KG1 (cell line): ENCODE data around the gene PILRB.

Source experiments
- DNase-seq: peaks from one replicate; lab custom pipeline; 2025; lab: John Stamatoyannopoulos, UW

The PILRB gene

GRCh38 chr7:100407285-100408180 is 49.6 kb downstream of the PILRB start:
- DNase-seq = no peak

DNA sequence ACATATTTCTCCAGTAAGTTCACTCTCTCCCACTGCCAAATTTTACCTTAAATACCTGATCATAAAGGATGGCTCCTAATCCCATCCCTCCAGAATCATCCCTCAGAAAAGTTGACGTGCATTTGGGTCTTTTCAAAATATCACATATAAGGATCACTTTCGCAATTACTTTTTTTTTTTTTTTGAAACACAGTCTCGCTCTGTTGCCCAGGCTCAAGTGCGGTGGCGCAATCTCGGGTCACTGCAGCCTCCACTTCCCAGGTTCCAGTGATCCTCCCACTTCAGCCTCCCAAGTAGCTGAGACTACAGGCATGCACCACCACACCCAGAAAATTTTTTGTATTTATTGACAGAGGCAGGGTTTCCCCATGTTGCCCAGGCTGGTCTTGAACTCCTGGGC is 53.2 kb downstream of the PILRB start:
- no peak for DNase-seq

GRCh38 chr7:100413346-100413745 is 55.4 kb downstream of the PILRB start:
- no peak for DNase-seq

DNA sequence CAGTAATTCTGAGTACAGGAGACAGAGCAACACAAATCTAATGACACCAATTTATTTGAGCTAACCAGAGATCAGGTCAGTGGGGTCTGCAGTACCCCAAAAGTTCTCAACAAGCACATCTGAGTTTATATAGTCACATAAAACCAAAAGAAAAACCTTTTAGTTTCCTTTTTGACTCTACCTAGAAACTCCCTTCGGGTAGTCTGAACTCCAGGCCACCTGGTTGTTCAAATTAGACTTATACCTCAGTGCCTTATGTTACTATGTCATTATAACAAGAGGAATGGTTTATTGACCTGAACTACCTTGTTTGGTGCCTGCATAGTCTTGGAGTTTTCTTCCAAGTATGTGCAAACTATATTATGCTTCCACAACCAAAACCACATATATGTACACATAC is 56.0 kb downstream of the PILRB start:
- no peak for DNase-seq

GRCh38 chr7:100415448-100415847 is 57.5 kb downstream of the PILRB start:
- DNase-seq = no peak
